Panc1 (cell line): ENCODE results near the gene KIRREL3.

Experiments
- CTCF ChIP-seq: fragments of 450-650 bp; IDR thresholded peaks from 2 replicates; pipeline ENCODE4 v1.5.1; 2017; ENCODE audit warnings: mild to moderate bottlenecking
- POLR2AphosphoS5 ChIP-seq: IDR thresholded peaks from 2 replicates; pipeline ENCODE4 v1.6.1; 2012; ENCODE audit warnings: mild to moderate bottlenecking, low read depth, low read length, moderate library complexity
- SIN3A ChIP-seq: IDR thresholded peaks from 2 replicates; pipeline ENCODE4 v1.6.1; 2012; ENCODE audit warnings: low read depth, mild to moderate bottlenecking, low read length, moderate library complexity, borderline replicate concordance; ENCODE audit not compliant: insufficient read depth

GRCh38 chr11:126713806-126714205 lies 286.8 kb downstream of the KIRREL3 start:
- TF ChIP-seq POLR2AphosphoS5, result no peak
- no peak for TF ChIP-seq CTCF
- no peak for TF ChIP-seq SIN3A
